Left lung (tissue), 10 donors: Measurements from ENCODE around the gene KISS1. TPM values are rescaled to one million over a fixed set of nuclear protein-coding genes. Genes with fewer than 3 reads are reported as not detected.

Experiments
- ATAC-seq: fragments of 200-7000 bp; cut with Tn5 transposase; one replicate; pipeline ENCODE4 v1.9.1; 2020; ENCODE audit warnings: moderate library complexity
- DNase-seq, 4 donors: peaks; one replicate each; pipeline ENCODE4 v3.0.0-alpha.2; 2013 to 2020
- H3K27ac ChIP-seq, 2 donors: fragments of 200-600 bp; sonication (generic) in 1 of 2; one replicate each; pipeline versions ENCODE4 v1.5.0 to v1.8.0; 2020 to 2021
- H3K27me3 ChIP-seq, 2 donors: fragments of 200-600 bp; sonication (generic) in 1 of 2; one replicate each; pipeline versions ENCODE4 v1.5.0 to v1.8.0; 2020 to 2021
- H3K36me3 ChIP-seq, 2 donors: fragments of 200-600 bp; sonication (generic) in 1 of 2; one replicate each; pipeline versions ENCODE4 v1.5.0 to v1.8.0; 2020 to 2021
- H3K4me1 ChIP-seq, 2 donors: fragments of 200-600 bp; one replicate each; pipeline ENCODE4 v1.8.0; 2021
- H3K4me3 ChIP-seq, 2 donors: fragments of 200-600 bp; sonication (generic) in 1 of 2; one replicate each; pipeline versions ENCODE4 v1.5.0 to v1.8.0; 2020 to 2021; ENCODE audit warnings: mild to moderate bottlenecking in 1 of 2
- H3K9me3 ChIP-seq, 2 donors: fragments of 200-600 bp; sonication (generic) in 1 of 2; one replicate each; pipeline versions ENCODE4 v1.5.0 to v1.8.0; 2020 to 2021
- CTCF ChIP-seq, 2 donors: fragments of 200-600 bp; sonication (generic) in 1 of 2; IDR thresholded peaks; one replicate each; pipeline versions ENCODE4 v1.5.0 to v1.8.0; 2021; ENCODE audit warnings: antibody characterized with exemption in 2 of 2
- intact Hi-C, 2 donors: fragments of 100-400 bp; cut with DNase I; formaldehyde crosslinking; loops; one replicate each; pipeline versions ENCODE4 v1.11.2 to v1.14.2; 2022
- polyA plus RNA-seq, 6 donors: library from polyadenylated mRNA; unstranded; fragments of 120-200 nt; gene quantifications; one replicate each; pipeline ENCODE4 v1.2.1, GENCODE V29; 2013; ENCODE audit not compliant: insufficient read length in 6 of 6
- total RNA-seq, 2 donors: library from RNA; stranded (reverse); fragmentation: NEBNext Ultra II Directional; extraction: Animal tissue kit (Norgen Biotek cat#: 25700); gene quantifications; one replicate each; pipeline ENCODE4 v1.2.1, GENCODE V29; 2021
- donor health status: DM: no; HTN: yes; CAD: no.
- donor health status: DM: no; HTN: no; CAD: no.

KISS1 gene
- total and polyA plus RNA-seq, 8 donors, result 0.38 to 2.3 (median 0.92) TPM; not detected in 4

- no peaks in the 10 kb centered on the region for H3K27me3 ChIP-seq
- H3K36me3 ChIP-seq, result no peaks in the 10 kb centered on the region
- ATAC-seq (no peak), DNase-seq (no peak)
- H3K9me3 ChIP-seq, result peaks cover 0 to 27% of the 10 kb centered on the region in 2 donors
- H3K4me3 ChIP-seq, result no peak overlapping the region
- no peaks in the 10 kb centered on the region for H3K4me1 ChIP-seq
- intact Hi-C loops, result no loop called here
- no peak for TF ChIP-seq CTCF (IDR thresholded peaks at IDR 0.05)
- no peak overlapping the region for H3K27ac ChIP-seq
These were observed 23.8 kb downstream of the KISS1 start for GRCh38 chr1:204172404-204173029.

DNA sequence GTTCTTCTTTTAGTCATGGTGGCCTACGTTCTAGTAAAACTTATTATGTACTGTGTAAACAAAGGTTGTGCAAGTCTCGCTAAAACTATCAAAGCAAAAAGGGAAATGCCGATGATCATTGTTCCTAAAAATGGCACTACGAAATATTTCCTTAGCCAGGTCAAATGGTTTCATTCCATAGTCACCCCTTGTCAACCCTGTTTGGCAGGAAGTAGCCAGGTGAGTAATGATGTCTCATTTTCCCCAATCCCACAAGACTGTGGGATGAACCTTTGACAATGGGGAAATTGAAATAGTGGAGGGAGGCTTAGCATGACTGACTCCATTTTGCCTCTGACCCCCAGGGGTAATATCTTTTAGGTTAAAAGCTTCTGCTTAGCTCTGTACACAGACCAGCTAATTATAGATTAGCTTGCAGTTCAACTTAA, 24.5 kb downstream of the KISS1 start:
- DNase-seq, result no peak
- Histone ChIP-seq H3K4me3 (no peak overlapping the region), H3K27me3 (no peaks in the 10 kb centered on the region), H3K4me1 (no peaks in the 10 kb centered on the region), H3K36me3 (no peaks in the 10 kb centered on the region), H3K27ac (no peak overlapping the region), H3K9me3 (peaks cover 0 to 27% of the 10 kb centered on the region in 2 donors)
- intact Hi-C loops, result no loop called here
- peak; percentile 83 for ATAC-seq
- no peak for TF ChIP-seq CTCF (IDR thresholded peaks at IDR 0.05)

GRCh38 chr1:204170494-204171155, 25.7 kb downstream of the KISS1 start:
- intact Hi-C loops, result no loop called here
- TF ChIP-seq CTCF (IDR thresholded peaks at IDR 0.05), result no peak
- ATAC-seq, result no peak

GRCh38 chr1:204169858-204170257, 26.4 kb downstream of the KISS1 start:
- Histone ChIP-seq H3K4me3 (no peak overlapping the region), H3K27ac (no peak overlapping the region), H3K36me3 (no peaks in the 10 kb centered on the region), H3K9me3 (peaks cover 0 to 27% of the 10 kb centered on the region in 2 donors), H3K4me1 (no peaks in the 10 kb centered on the region), H3K27me3 (no peaks in the 10 kb centered on the region)
- ATAC-seq, result no peak
- no peak for TF ChIP-seq CTCF (IDR thresholded peaks at IDR 0.05)
- intact Hi-C loops, result no loop called here
- DNase-seq, result no peak

More at GRCh38 chr1:204170494-204171155, 25.7 kb downstream of the KISS1 start:
- Histone ChIP-seq H3K4me3 (no peak overlapping the region), H3K27ac (no peak overlapping the region), H3K4me1 (no peaks in the 10 kb centered on the region), H3K9me3 (peaks cover 0 to 27% of the 10 kb centered on the region in 2 donors), H3K27me3 (no peaks in the 10 kb centered on the region), H3K36me3 (no peaks in the 10 kb centered on the region)
- DNase-seq, result no peak

DNA sequence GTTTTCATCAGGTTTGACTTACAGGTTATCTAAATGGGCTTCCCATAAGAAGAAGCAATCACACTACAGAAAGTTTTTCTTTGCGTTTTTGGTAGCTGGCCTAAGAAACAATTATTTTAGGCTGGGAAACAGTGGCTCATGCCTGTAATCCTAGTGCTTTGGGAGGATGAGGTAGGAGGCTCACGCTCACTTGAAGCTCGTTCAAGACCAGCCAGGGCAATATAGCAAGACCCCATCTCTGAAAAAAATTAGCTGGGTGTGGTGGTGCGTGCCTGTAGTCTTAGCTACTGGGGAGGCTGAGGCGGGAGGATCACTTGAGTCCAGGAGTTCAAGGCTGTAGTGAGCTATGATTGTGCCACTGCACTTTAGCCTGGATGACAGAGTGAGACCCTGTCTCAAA, 28.6 kb downstream of the KISS1 start:
- Histone ChIP-seq H3K4me1 (peaks cover 0 to under 1% of the 10 kb centered on the region in 2 donors), H3K9me3 (peaks cover 0 to 27% of the 10 kb centered on the region in 2 donors), H3K27ac (no peak overlapping the region), H3K36me3 (no peaks in the 10 kb centered on the region), H3K27me3 (no peaks in the 10 kb centered on the region), H3K4me3 (no peak overlapping the region)
- intact Hi-C loops, result no loop called here
- TF ChIP-seq CTCF (IDR thresholded peaks at IDR 0.05), result no peak
- ATAC-seq, result no peak
- no peak for DNase-seq
